Adrenal gland (tissue), 5 donors: ENCODE data around the gene SLC7A9.

Experiments used
- CTCF ChIP-seq, 6 experiments: fragments of 450-650 bp in 4 of 6; fragments of 200-600 bp in 2 of 6; sonication (generic) in 1 of 6; IDR thresholded peaks; 1 replicate in 5 of 6; 2 replicates in 1 of 6; pipeline versions ENCODE4 v1.5.1 to v1.8.0; 2016 to 2021; ENCODE audit warnings: antibody characterized with exemption in 6 of 6, mild to moderate bottlenecking in 2 of 6, moderate library complexity in 1 of 6
- POLR2A ChIP-seq, 2 donors: fragments of 450-650 bp; IDR thresholded peaks; one replicate each; pipeline ENCODE4 v1.6.1; 2017; ENCODE audit warnings: antibody characterized with exemption in 2 of 2, mild to moderate bottlenecking in 2 of 2, moderate library complexity in 1 of 2
- donor health status: DM: no; HTN: no; CAD: no.

- TF ChIP-seq CTCF (IDR thresholded peaks at IDR 0.05), result no peak
- TF ChIP-seq POLR2A (IDR thresholded peaks at IDR 0.05), result no peak
Measured at GRCh38 chr19:32809754-32810153, 59.8 kb downstream of the SLC7A9 start.
